Activated effector memory CD4-positive, alpha-beta T cell treated with anti-CD3 and anti-CD28 coated beads, Interleukin-2, amount 50 U/mL, for 16 hours (primary cell): ENCODE measurements around the gene RAB13.
"Not testable (repeated sequence)": the region's sequence is repeated elsewhere in the genome, so short reads cannot be mapped to it uniquely, and the experiment has no call there.

Experiments
- DNase-seq: peaks from one replicate; pipeline ENCODE4 v3.0.0-alpha.2; 2020

Gene RAB13

GRCh38 chr1:153985941-153986761 lies at the start of gene RAB13:
Gene RAB13 (minus strand): TSS chr1:153986339. CDS start chr1:153986236, 103 bp downstream.
- no peak for DNase-seq

GRCh38 chr1:154033697-154034096 lies 47.6 kb upstream of the RAB13 start:
- DNase-seq = not testable (repeated sequence)

- no peak for DNase-seq
Measured at GRCh38 chr1:154019940-154020339, 33.8 kb upstream of the RAB13 start.

GRCh38 chr1:154019269-154019668 lies 33.1 kb upstream of the RAB13 start:
- no peak for DNase-seq

- no peak for DNase-seq
Measured at GRCh38 chr1:154014154-154014907, 28.2 kb upstream of the RAB13 start.

GRCh38 chr1:154012543-154012942 lies 26.4 kb upstream of the RAB13 start:
- DNase-seq = not testable (repeated sequence)

- DNase-seq = no peak
Measured at GRCh38 chr1:154012129-154012528, 26.0 kb upstream of the RAB13 start.

GRCh38 chr1:154006136-154006535 lies 20.0 kb upstream of the RAB13 start:
- no peak for DNase-seq

- no peak for DNase-seq
Measured at GRCh38 chr1:154000420-154000819, 14.3 kb upstream of the RAB13 start.

- not testable (repeated sequence) for DNase-seq
Measured at GRCh38 chr1:153996882-153997281, 10.7 kb upstream of the RAB13 start.

- no peak for DNase-seq
Measured at GRCh38 chr1:153995640-153996039, 9.5 kb upstream of the RAB13 start.

- no peak for DNase-seq
Measured at GRCh38 chr1:153995202-153995601, 9.1 kb upstream of the RAB13 start.

- DNase-seq = no peak
Measured at GRCh38 chr1:153991806-153992205, 5.7 kb upstream of the RAB13 start.

GRCh38 chr1:153991151-153991630 lies 5.1 kb upstream of the RAB13 start:
- no peak for DNase-seq

- peak; percentile 94 for DNase-seq
Measured at GRCh38 chr1:153990468-153991150, 4.5 kb upstream of the RAB13 start, which contains the start of gene RPS27. Gene RPS27 (plus strand): TSS chr1:153990762. CDS start chr1:153990797, 35 bp downstream.

- DNase-seq = no peak
Measured at GRCh38 chr1:153987621-153988020, 1.5 kb upstream of the RAB13 start.

- peak; percentile 75 for DNase-seq
Measured at GRCh38 chr1:153985341-153985912, 712 bp downstream of the RAB13 start.

GRCh38 chr1:153984123-153984894 lies 1.8 kb downstream of the RAB13 start:
- DNase-seq = no peak

- not testable (repeated sequence) for DNase-seq
Measured at GRCh38 chr1:153981735-153982134, 4.4 kb downstream of the RAB13 start.

- not testable (repeated sequence) for DNase-seq
Measured at GRCh38 chr1:153979091-153979490, 7.0 kb downstream of the RAB13 start.

GRCh38 chr1:153978274-153978909 lies 7.7 kb downstream of the RAB13 start:
- DNase-seq = no peak
